Activated CD4-positive, alpha-beta T cell treated with anti-CD3 and anti-CD28 coated beads, Interleukin-2, amount 50 U/mL, for 4 hours (primary cell): ENCODE measurements around the gene TMEM176B.

Experiments used
- DNase-seq, 2 experiments: peaks; one replicate each; pipeline ENCODE4 v3.0.0-alpha.2; 2020

TMEM176B gene

GRCh38 chr7:150746921-150747320, 53.2 kb downstream of the TMEM176B start:
- DNase-seq: no peak

- no peak for DNase-seq
Observed at GRCh38 chr7:150745876-150746275, 54.3 kb downstream of the TMEM176B start.

- DNase-seq: no peak
Observed at GRCh38 chr7:150745086-150745485, 55.1 kb downstream of the TMEM176B start.

- DNase-seq: no peak
Observed at GRCh38 chr7:150744041-150744656, 56.0 kb downstream of the TMEM176B start.

GRCh38 chr7:150742286-150742968, 57.7 kb downstream of the TMEM176B start:
- DNase-seq: no peak
